Fibroblast of peridontal ligament (primary cell): ENCODE results near the gene SHTN1.
A peak's percentile ranks its signal among the peaks of the same experiment; 100 is the strongest.

Experiments
- DNase-seq: peaks from one replicate; pipeline ENCODE4 v3.0.0-alpha.2; 2010; ENCODE audit errors: extremely low read depth

Gene SHTN1, protein sequence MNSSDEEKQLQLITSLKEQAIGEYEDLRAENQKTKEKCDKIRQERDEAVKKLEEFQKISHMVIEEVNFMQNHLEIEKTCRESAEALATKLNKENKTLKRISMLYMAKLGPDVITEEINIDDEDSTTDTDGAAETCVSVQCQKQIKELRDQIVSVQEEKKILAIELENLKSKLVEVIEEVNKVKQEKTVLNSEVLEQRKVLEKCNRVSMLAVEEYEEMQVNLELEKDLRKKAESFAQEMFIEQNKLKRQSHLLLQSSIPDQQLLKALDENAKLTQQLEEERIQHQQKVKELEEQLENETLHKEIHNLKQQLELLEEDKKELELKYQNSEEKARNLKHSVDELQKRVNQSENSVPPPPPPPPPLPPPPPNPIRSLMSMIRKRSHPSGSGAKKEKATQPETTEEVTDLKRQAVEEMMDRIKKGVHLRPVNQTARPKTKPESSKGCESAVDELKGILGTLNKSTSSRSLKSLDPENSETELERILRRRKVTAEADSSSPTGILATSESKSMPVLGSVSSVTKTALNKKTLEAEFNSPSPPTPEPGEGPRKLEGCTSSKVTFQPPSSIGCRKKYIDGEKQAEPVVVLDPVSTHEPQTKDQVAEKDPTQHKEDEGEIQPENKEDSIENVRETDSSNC

DNA sequence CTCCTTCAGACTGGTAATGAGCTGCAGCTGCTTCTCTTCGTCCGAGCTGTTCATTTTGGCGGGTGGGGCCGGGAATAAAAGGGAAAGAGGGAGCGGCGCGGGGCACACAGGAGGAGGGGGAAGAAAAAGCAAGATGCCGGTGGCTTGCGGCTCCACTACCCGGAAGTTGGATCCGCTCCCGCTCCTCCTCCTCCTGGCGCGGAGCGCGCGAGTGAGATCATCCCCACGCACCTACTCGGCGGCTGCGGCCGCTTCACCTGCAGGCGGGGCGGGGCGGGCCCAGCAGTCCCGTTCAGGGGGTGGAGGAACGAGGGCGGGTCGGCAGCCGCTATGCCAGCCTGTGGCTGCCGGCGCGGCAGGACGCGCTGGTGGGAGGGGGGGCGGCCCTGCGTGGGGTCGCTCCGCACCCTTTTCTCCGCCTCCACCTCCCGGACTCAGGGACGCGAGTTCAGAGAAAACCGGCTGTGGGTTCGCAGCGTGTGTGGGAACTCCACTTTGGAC, at the start of gene SHTN1:
Gene SHTN1 (minus strand): TSS at position 162 of the 501 bp plus-strand sequence. CDS start 108 bp downstream, at position 54.
- DNase-seq, result peak; percentile 23

DNA sequence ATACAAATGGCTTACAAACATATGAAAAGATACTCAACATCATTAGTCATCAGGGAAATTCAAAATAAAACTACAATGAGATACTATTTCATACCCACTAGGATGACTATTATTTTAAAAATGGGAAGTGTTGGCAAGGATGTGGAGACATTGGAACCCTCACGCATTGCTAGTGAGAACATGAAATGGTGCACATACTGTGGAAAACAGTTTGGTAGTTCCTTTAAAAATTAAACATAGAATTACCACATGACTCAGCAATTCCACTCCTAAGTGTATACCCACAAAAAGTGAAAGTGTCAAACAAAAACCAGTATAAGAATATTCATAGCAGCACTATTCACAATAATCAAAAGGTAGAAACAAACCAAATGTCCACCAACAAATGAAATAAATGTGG, 48.5 kb upstream of the SHTN1 start:
- no peak for DNase-seq

GRCh38 chr10:117047947-117048346, 43.0 kb upstream of the SHTN1 start:
- DNase-seq, result no peak

- no peak for DNase-seq
These were observed 11.3 kb upstream of the SHTN1 start for GRCh38 chr10:117016266-117016665.

GRCh38 chr10:117014835-117015234, 9.8 kb upstream of the SHTN1 start:
- DNase-seq, result no peak

DNA sequence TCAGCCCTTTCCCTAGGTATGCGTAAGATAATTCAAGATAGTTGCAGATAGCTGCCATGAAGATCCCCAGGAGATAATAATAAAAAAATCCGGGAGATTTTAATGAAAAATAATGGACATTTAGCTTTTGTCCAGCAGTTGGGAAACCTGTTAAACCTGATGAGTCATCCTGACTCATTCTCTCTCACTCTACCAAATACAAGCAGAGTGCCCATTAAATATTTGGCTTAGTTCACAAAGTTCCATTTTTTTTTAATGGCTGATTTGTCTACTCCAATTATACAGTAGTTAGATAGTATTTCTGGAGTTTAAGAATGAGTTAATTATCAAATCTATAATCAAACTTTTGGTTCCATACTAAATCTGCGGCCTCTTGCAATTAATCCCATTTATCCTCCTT, 2.1 kb upstream of the SHTN1 start:
- peak; percentile 43 for DNase-seq

- DNase-seq, result no peak
These were observed 604 bp upstream of the SHTN1 start for GRCh38 chr10:117005527-117006055.

DNA sequence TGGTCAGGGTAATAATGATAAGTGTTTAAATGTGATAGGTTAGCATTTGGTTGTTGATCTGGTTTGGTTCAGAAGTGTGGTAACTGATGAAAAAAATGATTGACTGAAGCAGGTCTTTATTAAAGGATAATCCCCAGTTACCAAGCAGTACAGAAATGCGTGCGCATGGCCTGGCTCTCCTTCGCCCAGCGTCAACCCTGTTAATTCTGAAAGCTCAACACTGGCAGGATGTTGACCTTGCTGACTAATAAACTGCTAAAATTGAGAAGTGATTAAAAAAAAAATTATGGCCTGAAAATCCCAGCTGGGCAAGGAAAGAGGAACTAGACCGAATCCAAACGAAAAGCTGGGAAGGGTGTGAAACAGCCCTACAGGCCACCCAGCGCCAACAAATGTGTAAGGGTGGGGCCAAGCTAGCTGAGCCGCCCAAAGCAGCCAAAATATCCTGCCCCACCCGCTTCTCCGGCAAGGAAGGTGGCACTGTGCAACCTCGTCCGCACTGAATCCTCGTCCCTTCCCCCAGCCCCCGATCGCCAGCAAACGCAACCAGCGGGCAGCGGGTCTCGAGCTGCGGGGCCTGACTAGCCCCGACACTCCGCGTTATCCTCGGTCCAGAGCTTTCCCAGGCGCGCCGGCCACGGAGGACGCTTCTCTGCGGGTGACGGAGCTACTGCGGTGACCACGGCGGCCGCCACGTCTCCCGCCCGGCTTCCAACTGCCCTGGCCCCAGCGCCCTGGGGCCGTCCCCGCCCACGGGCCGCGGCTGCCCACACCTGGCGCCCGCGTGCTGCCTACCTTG, 561 bp downstream of the SHTN1 start:
- peak; percentile 6 for DNase-seq

GRCh38 chr10:117003336-117003735, 1.7 kb downstream of the SHTN1 start:
- no peak for DNase-seq

GRCh38 chr10:117002206-117002605, 2.8 kb downstream of the SHTN1 start:
- DNase-seq, result no peak

- no peak for DNase-seq
These were observed 3.8 kb downstream of the SHTN1 start for GRCh38 chr10:117001144-117001543.

- DNase-seq, result no peak
These were observed 4.4 kb downstream of the SHTN1 start for GRCh38 chr10:117000580-117000979.

GRCh38 chr10:116998172-116998571, 6.8 kb downstream of the SHTN1 start:
- DNase-seq, result no peak

DNA sequence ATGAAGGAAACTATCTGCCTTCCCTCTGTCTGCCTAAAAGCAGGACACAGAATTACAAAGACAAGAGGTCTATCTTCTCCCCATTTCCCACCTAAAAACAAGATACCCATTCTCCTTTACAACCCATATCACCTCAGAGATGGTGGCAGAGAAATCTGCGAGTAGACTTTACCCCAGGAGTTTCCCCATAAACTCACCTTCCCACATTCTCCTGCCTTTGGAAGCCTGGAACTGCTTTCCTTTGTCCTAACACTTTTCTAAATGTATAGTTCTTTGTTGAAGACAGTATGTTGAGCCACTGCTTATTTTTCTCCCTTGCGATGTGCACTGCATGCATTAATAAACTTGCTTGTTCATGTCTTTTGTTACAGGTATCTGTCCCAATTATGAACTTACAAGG, 8.0 kb downstream of the SHTN1 start:
- DNase-seq, result no peak

- no peak for DNase-seq
These were observed 9.3 kb downstream of the SHTN1 start for GRCh38 chr10:116995648-116996047.

- no peak for DNase-seq
These were observed 10.7 kb downstream of the SHTN1 start for GRCh38 chr10:116994113-116994890.

GRCh38 chr10:116993610-116994009, 11.4 kb downstream of the SHTN1 start:
- DNase-seq, result no peak

DNA sequence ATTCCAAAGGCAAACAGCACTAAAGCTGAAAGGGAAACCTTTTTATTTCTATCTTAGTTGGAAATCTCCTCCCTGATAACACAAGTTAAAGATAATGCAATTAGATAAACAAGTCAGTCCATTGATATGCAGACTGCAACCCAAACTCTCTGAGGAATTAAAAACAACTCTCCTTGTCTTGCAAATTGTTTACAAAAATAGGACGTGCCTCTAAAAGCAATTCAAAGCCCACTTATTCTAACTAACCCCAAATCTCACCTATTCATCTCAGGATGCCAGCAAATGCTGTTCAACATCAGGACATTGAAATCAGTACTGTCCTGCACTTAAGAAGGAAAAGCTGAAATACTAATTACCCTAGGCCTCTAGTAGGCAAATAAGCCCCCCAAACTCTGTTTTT, 12.8 kb downstream of the SHTN1 start:
- no peak for DNase-seq

GRCh38 chr10:116990276-116990800, 14.6 kb downstream of the SHTN1 start:
- no peak for DNase-seq

DNA sequence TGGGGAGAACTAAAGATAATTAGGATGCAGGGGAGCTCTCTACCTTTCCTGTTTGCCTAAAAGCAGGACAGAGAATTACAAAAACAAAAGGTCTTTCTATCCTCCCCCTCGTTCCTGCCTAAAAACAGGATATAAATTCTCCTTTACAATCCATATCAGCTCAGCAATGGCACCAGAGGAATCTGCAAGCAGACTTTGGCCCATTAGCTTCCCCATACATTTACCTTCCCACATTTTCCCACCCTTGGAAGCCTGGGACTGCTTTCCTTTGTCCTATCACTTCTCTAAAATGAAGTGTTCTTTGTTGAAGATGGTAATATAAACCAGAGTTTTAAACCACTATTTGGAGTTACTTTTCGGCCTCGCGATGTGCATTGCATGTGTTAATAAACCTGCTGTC, 15.5 kb downstream of the SHTN1 start:
- DNase-seq, result no peak

- DNase-seq, result no peak
These were observed 16.7 kb downstream of the SHTN1 start for GRCh38 chr10:116988311-116988710.
